IMR-90 (cell line): ENCODE data around the gene PTPRN2. TPM values are rescaled to one million over a fixed set of nuclear protein-coding genes. Genes with fewer than 3 reads are reported as not detected.

Experiments
- ATAC-seq: fragments of 200-7000 bp; cut with Tn5 transposase; 2 replicates; pipeline ENCODE4 v1.9.1; 2020; ENCODE audit warnings: low read depth, mild to moderate bottlenecking, moderate library complexity
- BruUV-seq: library from RNA; stranded (reverse); fragments of 400-500 nt; replicated peaks from 2 replicates; lab custom pipeline; 2021; lab: Mats Ljungman, UMichigan
- CTCF ChIA-PET: fragments of 300-600 bp; formaldehyde crosslinking; extraction: SDS; loops from one replicate; lab custom pipeline; 2021; ENCODE audit warnings: antibody characterized with exemption; lab: Yijun Ruan, JAX
- POLR2A ChIA-PET: fragments of 300-600 bp; sonication (Branson Sonifier 250); formaldehyde crosslinking; loops from one replicate; lab custom pipeline; 2022; ENCODE audit warnings: antibody characterized with exemption; ENCODE audit not compliant: unreplicated experiment; lab: Charles Lee
- DNase-seq: peaks from one replicate; pipeline ENCODE4 v3.0.0; 2013
- H2AFZ ChIP-seq: replicated peaks from 2 replicates; pipeline ENCODE3; 2013; ENCODE audit warnings: low read length, mild to moderate bottlenecking; ENCODE audit not compliant: poor library complexity
- H2AK5ac ChIP-seq: 2 replicates; pipeline ENCODE4 v1.6.1; 2013; ENCODE audit warnings: low read depth, low read length, inconsistent platforms
- H2AK9ac ChIP-seq: replicated peaks from 2 replicates; pipeline ENCODE3; 2013; ENCODE audit warnings: mild to moderate bottlenecking, low read depth, low read length, moderate library complexity; ENCODE audit not compliant: poor library complexity
- H2BK120ac ChIP-seq: 2 replicates; pipeline ENCODE4 v1.6.1; 2013; ENCODE audit warnings: low read depth, low read length, inconsistent platforms
- H2BK15ac ChIP-seq: 3 replicates; pipeline ENCODE4 v1.6.1; 2013; ENCODE audit warnings: low read depth, low read length, inconsistent platforms
- H2BK20ac ChIP-seq: 2 replicates; pipeline ENCODE4 v1.6.1; 2013; ENCODE audit warnings: low read depth, mild to moderate bottlenecking, inconsistent platforms, low read length, moderate library complexity
- H2BK5ac ChIP-seq: 2 replicates; pipeline ENCODE4 v1.6.1; 2013; ENCODE audit warnings: mild to moderate bottlenecking, low read depth, low read length, inconsistent platforms; ENCODE audit not compliant: poor library complexity, severe bottlenecking
- H3K14ac ChIP-seq: replicated peaks from 2 replicates; pipeline ENCODE4 v1.6.1; 2013; ENCODE audit warnings: low read depth, low read length, inconsistent platforms
- H3K18ac ChIP-seq: 2 replicates; pipeline ENCODE4 v1.6.1; 2013; ENCODE audit warnings: low read depth, low read length, control low read depth
- H3K23ac ChIP-seq: 2 replicates; pipeline ENCODE4 v1.6.1; 2013; ENCODE audit warnings: low read depth, low read length, inconsistent platforms
- H3K27ac ChIP-seq: 2 replicates; pipeline ENCODE4 v1.5.1; 2013; ENCODE audit warnings: mild to moderate bottlenecking, control low read depth, low read length; ENCODE audit not compliant: insufficient read depth
- H3K27me3 ChIP-seq: 2 replicates; pipeline ENCODE4 v1.6.1; 2013; ENCODE audit warnings: low read length; ENCODE audit not compliant: control insufficient read depth, insufficient read depth
- H3K36me3 ChIP-seq: 2 replicates; pipeline ENCODE4 v1.6.1; 2013; ENCODE audit warnings: low read length, mixed read lengths; ENCODE audit not compliant: control insufficient read depth, insufficient read depth
- H3K4ac ChIP-seq: 2 replicates; pipeline ENCODE4 v1.6.1; 2013; ENCODE audit warnings: low read depth, low read length, inconsistent platforms
- H3K4me1 ChIP-seq: 2 replicates; pipeline ENCODE4 v1.6.1; 2013; ENCODE audit warnings: low read length, mixed read lengths; ENCODE audit not compliant: control insufficient read depth, insufficient read depth
- H3K4me2 ChIP-seq: 2 replicates; pipeline ENCODE4 v1.6.1; 2013; ENCODE audit warnings: low read depth, mild to moderate bottlenecking, control low read depth, low read length, moderate library complexity
- H3K4me3 ChIP-seq: 2 replicates; pipeline ENCODE4 v1.5.1; 2013; ENCODE audit warnings: low read depth, mild to moderate bottlenecking, control low read depth, low read length, moderate library complexity; ENCODE audit not compliant: insufficient read depth
- H3K56ac ChIP-seq: 2 replicates; pipeline ENCODE4 v1.6.1; 2013; ENCODE audit warnings: low read length, inconsistent platforms; ENCODE audit not compliant: insufficient read depth; ENCODE audit errors: extremely low read depth
- H3K79me1 ChIP-seq, 2 experiments: 2 replicates each; pipeline ENCODE4 v1.6.1; 2013; ENCODE audit warnings: low read length in 2 of 2, inconsistent platforms in 1 of 2, low read depth in 1 of 2
- H3K9ac ChIP-seq: 2 replicates; pipeline ENCODE4 v1.6.1; 2013; ENCODE audit warnings: low read depth, low read length, control low read depth
- H3K9me1 ChIP-seq: 2 replicates; pipeline ENCODE4 v1.6.1; 2013; ENCODE audit warnings: low read length, inconsistent platforms; ENCODE audit not compliant: insufficient read depth
- H3K9me3 ChIP-seq: 2 replicates; pipeline ENCODE4 v1.6.1; 2013; ENCODE audit warnings: low read length; ENCODE audit not compliant: control insufficient read depth, insufficient read depth
- H4K20me1 ChIP-seq: 2 replicates; pipeline ENCODE4 v1.6.1; 2013; ENCODE audit warnings: low read length, inconsistent platforms; ENCODE audit not compliant: insufficient read depth
- H4K5ac ChIP-seq: 2 replicates; pipeline ENCODE4 v1.6.1; 2013; ENCODE audit warnings: mild to moderate bottlenecking, low read depth, low read length, control low read depth
- H4K8ac ChIP-seq, 2 experiments: 2 replicates each; pipeline ENCODE4 v1.6.1; 2013; ENCODE audit warnings: low read depth in 2 of 2, low read length in 2 of 2, control low read depth in 1 of 2, inconsistent platforms in 1 of 2
- H4K91ac ChIP-seq: 2 replicates; pipeline ENCODE4 v1.6.1; 2013; ENCODE audit warnings: low read depth, low read length, inconsistent platforms; ENCODE audit not compliant: insufficient read depth
- CEBPB ChIP-seq: IDR thresholded peaks from 2 replicates; pipeline ENCODE4 v1.6.1; 2012; ENCODE audit warnings: low read depth, low read length, improper control_type of control experiment
- CHD1 ChIP-seq: IDR thresholded peaks from 2 replicates; pipeline ENCODE4 v1.6.1; 2012; ENCODE audit warnings: low read depth, low read length, improper control_type of control experiment
- FOS ChIP-seq: fragments of 150-350 bp; IDR thresholded peaks from 2 replicates; pipeline ENCODE4 v1.6.1; 2016; ENCODE audit warnings: low read depth, low read length
- MAFK ChIP-seq: IDR thresholded peaks from 2 replicates; pipeline ENCODE4 v1.6.1; 2012; ENCODE audit warnings: low read depth, low read length, improper control_type of control experiment
- POLR2A ChIP-seq: IDR thresholded peaks from 2 replicates; pipeline ENCODE4 v1.6.1; 2012; ENCODE audit warnings: mild to moderate bottlenecking, low read depth, low read length
- RAD21 ChIP-seq: IDR thresholded peaks from 2 replicates; pipeline ENCODE4 v1.6.1; 2012; ENCODE audit warnings: low read length, improper control_type of control experiment
- WGBS, 2 experiments: methylation state at CpG; one replicate each; pipeline versions ENCODE4 v1.1.5 to v1.1.7; 2013; ENCODE audit warnings: missing lambda C conversion rate in 2 of 2; ENCODE audit not compliant: insufficient read length in 1 of 2; ENCODE audit errors: extremely low coverage in 2 of 2; 5-methylcytosine and 5-hydroxymethylcytosine counted together
- dilution Hi-C: fragments of 300-500 bp; cut with HindIII; formaldehyde crosslinking; loops from one replicate; pipeline ENCODE4 v1.14.3; 2018; ENCODE audit warnings: low sequenced_read_pairs; ENCODE audit not compliant: unreplicated experiment
- in situ Hi-C: fragments of 300-500 bp; cut with MboI; formaldehyde crosslinking; loops from 3 replicates; pipeline ENCODE4 v1.14.3; 2019; ENCODE audit warnings: low sequenced_read_pairs, inconsistent platforms, mixed read lengths
- intact Hi-C: fragments of 100-400 bp; cut with micrococcal nuclease; formaldehyde crosslinking; loops from 2 replicates; pipeline ENCODE4 v1.10.0; 2022
- polyA plus RNA-seq, 3 experiments: library from polyadenylated mRNA; depleted of rRNA; stranded (reverse); fragments of >200 nt; gene quantifications; 2 replicates each; pipeline ENCODE4 v1.2.3, GENCODE V29; 2012; ENCODE audit warnings: low replicate concordance in 1 of 3
- total RNA-seq: library from RNA; depleted of rRNA; stranded (reverse); fragments of >200 nt; gene quantifications from 2 replicates; pipeline ENCODE4 v1.2.3, GENCODE V29; 2012

The PTPRN2 gene
- total and polyA plus RNA-seq, 2 of the 4 experiments (the other 2 are of a cell fraction) = 0.03 TPM; not detected in 1

GRCh38 chr7:157979636-157980340 is 607.8 kb downstream of the PTPRN2 start:
- POLR2A ChIA-PET = no interaction called here

More at GRCh38 chr7:157979636-157980340, 607.8 kb downstream of the PTPRN2 start:
- H3K4me2 ChIP-seq = no peak overlapping the region
- H3K27me3 ChIP-seq = no peaks in the 10 kb centered on the region
- in situ Hi-C loops (no loop called here), intact Hi-C loops (no loop called here), dilution Hi-C loops (no loop called here)
- CTCF ChIA-PET = no interaction called here
- H3K4ac ChIP-seq = no peak overlapping the region
- H2BK120ac ChIP-seq = no peak overlapping the region
- no peak overlapping the region for H4K5ac ChIP-seq
- H2BK20ac ChIP-seq = no peak overlapping the region
- H3K9me3 ChIP-seq = peaks cover 38% of the 10 kb centered on the region
- no peak overlapping the region for H3K56ac ChIP-seq
- H4K20me1 ChIP-seq = no peaks in the 10 kb centered on the region
- H3K36me3 ChIP-seq = no peaks in the 10 kb centered on the region
- no peaks in the 10 kb centered on the region for H3K4me1 ChIP-seq
- no peak overlapping the region for H2AK9ac ChIP-seq
- DNase-seq = no peak
- H3K9me1 ChIP-seq = no peaks in the 10 kb centered on the region
- no peak overlapping the region for H3K18ac ChIP-seq
- H3K23ac ChIP-seq = no peak overlapping the region
- no peaks in the 10 kb centered on the region for H3K79me1 ChIP-seq
- H2AFZ ChIP-seq = no peak overlapping the region
- ATAC-seq = no peak
- H2AK5ac ChIP-seq = no peak overlapping the region
- H3K9ac ChIP-seq = no peak overlapping the region
- no peak overlapping the region for H3K27ac ChIP-seq
- TF ChIP-seq CEBPB = no peak
- no peak for TF ChIP-seq RAD21
- peak; percentile 31; the same call in 1 of the 2 replicates for TF ChIP-seq MAFK
- no peak for TF ChIP-seq CHD1
- TF ChIP-seq FOS = no peak
- no peak for TF ChIP-seq POLR2A
- H2BK15ac ChIP-seq = no peak overlapping the region
- no peak overlapping the region for H4K8ac ChIP-seq
- H3K4me3 ChIP-seq = no peak overlapping the region
- no peak overlapping the region for H3K14ac ChIP-seq
- no peak overlapping the region for H4K91ac ChIP-seq
- WGBS, 2 experiments = no CpG with 5 or more reads among the region's 14 CpGs
- no peak overlapping the region for H2BK5ac ChIP-seq
- no TSS peak for BruUV-seq
